ENCODE data around the gene FUS.
"Not testable (repeated sequence)": the region's sequence is repeated elsewhere in the genome, so short reads cannot be mapped to it uniquely, and the experiment has no call there.

The FUS gene

GRCh38 chr16:31196324-31197088 is 16.6 kb downstream of the FUS start:
- Histone ChIP-seq H3K4me1 (ENCODE audit: insufficient read depth, low read length) (peaks cover 7% of the 10 kb centered on the region; the same call in 1 of the 2 replicates), H3K9me3 (ENCODE audit: control insufficient read depth, insufficient read depth, low read length) (no peaks in the 10 kb centered on the region), H3K36me3 (ENCODE audit: insufficient read depth, low read length) (peaks cover 49% of the 10 kb centered on the region), H3K9ac (ENCODE audit: low read depth, low read length) (no peak overlapping the region)

DNA sequence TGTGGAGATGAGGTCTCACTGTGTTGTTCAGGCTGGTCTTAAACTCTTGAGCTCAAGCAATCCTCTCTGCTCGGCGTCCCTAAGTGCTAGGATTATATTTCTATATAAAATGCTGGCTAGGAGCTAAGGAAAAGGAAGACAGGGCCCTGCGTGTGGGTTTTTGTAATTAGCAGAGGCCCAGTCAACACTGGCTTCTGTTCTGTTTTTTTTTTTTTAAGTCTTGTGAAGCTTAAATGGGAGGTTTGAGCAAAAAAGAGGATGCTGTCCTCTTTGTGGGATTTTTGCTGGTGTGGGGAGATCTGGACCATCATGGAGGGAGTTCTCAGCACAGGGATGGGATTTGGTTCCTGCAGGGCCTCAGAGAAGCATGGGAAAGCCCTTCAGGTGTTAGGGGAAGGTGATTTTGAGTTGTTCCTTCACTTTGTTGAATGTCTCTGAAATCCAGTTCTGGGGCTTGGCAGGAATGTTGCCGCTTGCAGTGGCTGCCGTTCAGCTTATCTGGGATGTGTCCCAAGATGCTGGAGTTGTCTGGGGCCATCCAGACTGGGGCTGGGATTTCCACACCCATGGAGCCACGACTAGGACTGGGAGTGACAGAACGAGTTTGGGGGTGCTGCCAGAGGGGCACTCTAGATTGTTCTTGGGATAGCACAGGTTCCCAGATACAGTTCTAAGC is 18.4 kb downstream of the FUS start:
- Histone ChIP-seq H3K36me3 (ENCODE audit: insufficient read depth, low read length) (peaks cover 32% of the 10 kb centered on the region), H3K4me1 (ENCODE audit: insufficient read depth, low read length) (peaks cover 7% of the 10 kb centered on the region; the same call in 1 of the 2 replicates), H3K9me3 (ENCODE audit: control insufficient read depth, insufficient read depth, low read length) (no peaks in the 10 kb centered on the region), H3K9ac (ENCODE audit: low read depth, low read length) (no peak overlapping the region)

GRCh38 chr16:31199430-31200041 is 19.6 kb downstream of the FUS start:
- peaks cover 22% of the 10 kb centered on the region for H3K36me3 ChIP-seq (ENCODE audit: insufficient read depth, low read length)
- H3K9me3 ChIP-seq (ENCODE audit: control insufficient read depth, insufficient read depth, low read length) = no peaks in the 10 kb centered on the region
- peaks cover 7% of the 10 kb centered on the region; the same call in 1 of the 2 replicates for H3K4me1 ChIP-seq (ENCODE audit: insufficient read depth, low read length)
- H3K9ac ChIP-seq (ENCODE audit: low read depth, low read length) = no peak overlapping the region

DNA sequence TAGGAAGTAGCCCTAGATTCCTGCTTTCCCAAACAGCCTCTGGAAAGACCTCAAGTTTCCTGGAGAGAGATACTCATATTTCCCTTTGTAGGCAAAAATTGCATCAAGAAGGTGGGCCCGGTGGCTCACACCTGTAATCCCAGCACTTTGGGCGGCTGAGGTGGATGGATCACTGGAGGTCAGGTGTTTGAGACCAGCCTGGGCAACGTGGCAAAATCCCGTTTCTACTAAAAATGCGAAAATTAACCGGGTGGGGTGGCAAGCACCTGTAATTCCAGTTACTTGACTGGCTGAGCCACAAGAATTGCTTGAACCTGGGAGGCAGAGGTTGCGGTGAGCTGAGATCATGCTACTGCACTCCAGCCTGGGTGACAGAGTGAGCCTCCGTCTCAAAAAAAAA is 20.2 kb downstream of the FUS start:
- H3K36me3 ChIP-seq (ENCODE audit: insufficient read depth, low read length) = peaks cover 17% of the 10 kb centered on the region
- H3K9me3 ChIP-seq (ENCODE audit: control insufficient read depth, insufficient read depth, low read length) = not testable (repeated sequence)

DNA sequence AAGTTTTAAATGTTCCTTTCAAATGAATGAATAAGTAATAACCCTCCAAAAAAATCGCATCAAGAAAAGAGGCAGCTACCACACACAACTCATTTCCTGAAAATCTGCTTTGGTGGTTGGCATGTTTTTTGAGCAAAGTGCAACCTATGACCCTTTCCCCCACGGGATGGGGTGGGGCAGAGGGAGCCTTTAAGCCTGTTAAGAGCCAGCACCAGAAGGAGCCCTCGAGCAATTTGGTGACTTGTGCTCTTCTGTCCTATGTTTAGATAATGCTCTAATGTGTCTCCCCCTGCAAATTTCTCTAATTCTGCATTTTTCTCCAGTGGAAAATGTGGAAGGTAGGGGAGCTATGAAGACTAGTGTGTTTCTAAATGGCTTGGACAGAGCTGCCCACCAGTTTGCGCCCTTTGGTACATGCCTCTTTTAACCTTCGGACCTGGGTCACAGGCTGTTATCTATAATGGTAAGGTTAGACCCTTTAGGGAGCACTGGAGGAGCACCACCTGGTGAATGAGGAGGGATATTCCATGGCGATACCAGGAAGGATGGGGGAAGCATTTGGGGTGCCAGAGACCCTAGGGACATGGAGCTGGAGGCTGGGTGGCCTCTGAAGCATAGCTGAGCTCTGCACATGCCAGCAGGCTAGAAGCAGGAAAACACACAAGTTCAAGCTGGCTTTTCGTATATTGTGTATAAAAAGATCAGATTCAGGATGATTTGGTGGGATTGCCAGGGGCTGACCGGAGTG is 21.1 kb downstream of the FUS start:
- Histone ChIP-seq H3K9ac (ENCODE audit: low read depth, low read length) (peak overlapping the region; percentile 75; the same call in 1 of the 2 replicates), H3K4me1 (ENCODE audit: insufficient read depth, low read length) (peaks cover 7% of the 10 kb centered on the region; the same call in 1 of the 2 replicates), H3K36me3 (ENCODE audit: insufficient read depth, low read length) (peaks cover 8% of the 10 kb centered on the region), H3K9me3 (ENCODE audit: control insufficient read depth, insufficient read depth, low read length) (no peaks in the 10 kb centered on the region)

More for the DNA sequence above, 20.2 kb downstream of the FUS start:
- H3K4me1 ChIP-seq (ENCODE audit: insufficient read depth, low read length); H3K9ac ChIP-seq (ENCODE audit: low read depth, low read length): not testable (repeated sequence)

GRCh38 chr16:31201582-31202413 is 21.9 kb downstream of the FUS start:
- peaks cover 3% of the 10 kb centered on the region for H3K36me3 ChIP-seq (ENCODE audit: insufficient read depth, low read length)
- peak overlapping the region; percentile 75 for H3K9ac ChIP-seq (ENCODE audit: low read depth, low read length)
- no peaks in the 10 kb centered on the region for H3K9me3 ChIP-seq (ENCODE audit: control insufficient read depth, insufficient read depth, low read length)
- H3K4me1 ChIP-seq (ENCODE audit: insufficient read depth, low read length) = peaks cover 7% of the 10 kb centered on the region; the same call in 1 of the 2 replicates

GRCh38 chr16:31202414-31203375 is 22.8 kb downstream of the FUS start, which contains the start of gene PYCARD:
Gene PYCARD (minus strand): TSS chr16:31202760. CDS start chr16:31202690, 70 bp downstream.
- Histone ChIP-seq H3K36me3 (ENCODE audit: insufficient read depth, low read length) (peaks cover 3% of the 10 kb centered on the region), H3K9me3 (ENCODE audit: control insufficient read depth, insufficient read depth, low read length) (no peaks in the 10 kb centered on the region), H3K4me1 (ENCODE audit: insufficient read depth, low read length) (peaks cover 7% of the 10 kb centered on the region; the same call in 1 of the 2 replicates), H3K9ac (ENCODE audit: low read depth, low read length) (peak within 1 kb of the TSS; percentile 75)

DNA sequence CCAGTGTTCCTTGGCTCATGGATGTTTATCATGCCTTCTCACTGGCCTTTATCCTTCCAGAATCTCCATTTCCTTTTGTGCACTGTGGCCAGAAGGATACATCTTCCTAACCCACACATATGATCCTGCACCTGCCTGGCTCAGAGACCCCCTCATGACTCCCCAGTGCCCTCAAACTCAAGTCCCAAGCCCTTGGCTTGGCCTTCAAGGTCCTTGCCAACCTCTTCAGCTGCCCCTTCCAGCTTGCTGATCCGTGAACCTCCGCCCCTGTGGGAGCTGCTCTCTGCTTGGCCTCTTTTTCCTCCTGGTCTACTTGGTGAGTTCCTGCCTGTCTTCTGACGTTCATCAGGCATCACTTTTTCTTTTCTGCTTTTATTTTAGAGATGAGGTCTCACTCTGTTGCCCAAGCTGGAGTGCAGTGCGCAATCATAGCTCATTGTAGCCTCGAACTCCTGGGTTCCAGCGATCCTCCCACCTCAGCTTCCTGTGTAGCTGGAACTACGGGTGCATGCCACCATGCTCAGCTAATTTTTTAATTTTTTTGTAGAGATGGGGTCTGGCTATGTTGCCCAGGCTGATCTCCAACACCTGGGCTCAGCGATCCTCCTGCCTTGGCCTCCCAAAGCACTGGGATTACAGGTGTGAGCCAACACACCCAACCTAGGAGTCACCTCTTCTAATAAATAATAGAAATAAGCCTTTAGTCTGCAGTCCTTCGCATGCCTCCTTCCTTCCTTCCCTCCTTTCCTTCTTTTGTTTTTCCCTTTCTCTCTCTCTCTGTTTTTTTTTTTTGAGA is 25.1 kb downstream of the FUS start:
- Histone ChIP-seq H3K36me3 (ENCODE audit: insufficient read depth, low read length) (no peaks in the 10 kb centered on the region; the same call in 1 of the 2 replicates), H3K4me1 (ENCODE audit: insufficient read depth, low read length) (peaks cover 7% of the 10 kb centered on the region; the same call in 1 of the 2 replicates), H3K9me3 (ENCODE audit: control insufficient read depth, insufficient read depth, low read length) (no peaks in the 10 kb centered on the region), H3K9ac (ENCODE audit: low read depth, low read length) (no peak overlapping the region)

DNA sequence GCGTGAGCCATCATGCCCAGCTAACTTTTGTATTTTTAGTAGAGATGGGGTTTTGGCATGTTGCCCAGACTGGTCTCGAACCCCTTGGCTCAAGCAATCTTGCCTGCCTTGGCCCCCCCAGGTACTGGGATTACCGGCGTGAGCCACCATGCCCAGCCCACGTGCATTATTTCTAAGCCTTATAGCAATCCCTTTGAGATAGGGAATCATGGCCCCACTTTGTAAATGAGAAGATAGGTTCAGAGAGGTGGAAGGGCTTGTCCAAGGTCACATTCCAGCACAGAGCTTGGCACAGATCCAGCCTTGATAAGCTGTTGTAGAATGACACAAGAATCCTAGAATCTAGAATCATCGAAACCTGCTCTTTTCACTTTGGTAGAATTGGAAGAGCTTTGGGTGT is 26.8 kb downstream of the FUS start:
- Histone ChIP-seq H3K9ac (ENCODE audit: low read depth, low read length) (no peak overlapping the region), H3K9me3 (ENCODE audit: control insufficient read depth, insufficient read depth, low read length) (no peaks in the 10 kb centered on the region), H3K36me3 (ENCODE audit: insufficient read depth, low read length) (no peaks in the 10 kb centered on the region), H3K4me1 (ENCODE audit: insufficient read depth, low read length) (no peaks in the 10 kb centered on the region)

GRCh38 chr16:31213342-31213741 is 33.4 kb downstream of the FUS start:
- peaks cover 5% of the 10 kb centered on the region; the same call in 1 of the 2 replicates for H3K4me1 ChIP-seq (ENCODE audit: insufficient read depth, low read length)
- H3K36me3 ChIP-seq (ENCODE audit: insufficient read depth, low read length) = no peaks in the 10 kb centered on the region
- H3K9ac ChIP-seq (ENCODE audit: low read depth, low read length) = no peak overlapping the region
- H3K9me3 ChIP-seq (ENCODE audit: control insufficient read depth, insufficient read depth, low read length) = no peaks in the 10 kb centered on the region

DNA sequence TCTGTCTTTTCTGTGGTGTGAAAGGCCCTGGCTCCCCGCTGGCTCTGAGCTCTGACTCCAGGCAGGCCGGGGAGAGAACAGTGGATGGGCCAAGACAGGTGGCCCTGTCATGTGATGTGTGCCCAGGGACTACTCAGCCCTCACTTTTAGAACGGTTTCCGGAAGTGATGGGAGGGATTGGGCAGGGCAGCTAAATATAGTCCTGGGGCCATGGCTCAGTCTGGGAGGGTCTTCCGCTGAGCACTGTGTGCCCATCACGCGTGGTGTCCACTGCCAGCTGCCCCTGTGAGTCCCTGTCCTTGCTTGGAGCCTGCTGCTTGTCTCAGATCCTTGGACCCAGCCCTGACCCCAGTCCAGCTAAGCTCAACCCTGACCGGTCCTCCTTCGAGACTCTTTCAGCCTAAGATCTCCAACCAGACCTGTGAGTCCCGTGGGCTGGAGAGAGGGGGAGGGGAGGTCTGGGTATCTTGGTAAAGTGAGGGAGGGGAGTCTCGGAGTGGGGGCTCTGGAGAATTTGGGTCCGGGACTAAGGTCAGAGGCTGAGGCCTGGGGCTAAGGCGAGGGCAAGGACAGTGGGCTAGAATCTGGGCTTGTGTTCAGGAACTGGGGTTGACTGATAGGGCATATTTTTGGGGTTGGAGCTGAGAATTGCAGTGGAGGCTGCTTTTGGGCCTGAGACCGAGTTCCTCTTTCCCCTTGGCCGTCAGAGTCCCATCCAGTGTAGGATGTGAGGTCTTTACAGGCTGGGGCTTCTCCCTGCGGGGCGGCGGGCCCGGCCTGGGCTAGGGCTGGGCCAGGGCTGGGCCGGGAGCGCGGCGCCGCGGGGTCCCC is 34.2 kb downstream of the FUS start, which contains the start of gene TRIM72:
TRIM72 (plus strand) TSS at position 243 of the 831 bp plus-strand sequence. CDS start 620 bp downstream, outside the sequence.
- H3K9ac ChIP-seq (ENCODE audit: low read depth, low read length) = peak within 1 kb of the TSS; percentile 49
- peaks cover 5% of the 10 kb centered on the region; the same call in 1 of the 2 replicates for H3K4me1 ChIP-seq (ENCODE audit: insufficient read depth, low read length)
- no peaks in the 10 kb centered on the region for H3K36me3 ChIP-seq (ENCODE audit: insufficient read depth, low read length)
- H3K9me3 ChIP-seq (ENCODE audit: control insufficient read depth, insufficient read depth, low read length) = no peaks in the 10 kb centered on the region
